ENCODE data around the gene PTN. TPM values are rescaled to one million over a fixed set of nuclear protein-coding genes. Genes with fewer than 3 reads are reported as not detected.

PTN gene, protein sequence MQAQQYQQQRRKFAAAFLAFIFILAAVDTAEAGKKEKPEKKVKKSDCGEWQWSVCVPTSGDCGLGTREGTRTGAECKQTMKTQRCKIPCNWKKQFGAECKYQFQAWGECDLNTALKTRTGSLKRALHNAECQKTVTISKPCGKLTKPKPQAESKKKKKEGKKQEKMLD
- 1.9 and 2.3 TPM in 2 replicates for total RNA-seq

DNA sequence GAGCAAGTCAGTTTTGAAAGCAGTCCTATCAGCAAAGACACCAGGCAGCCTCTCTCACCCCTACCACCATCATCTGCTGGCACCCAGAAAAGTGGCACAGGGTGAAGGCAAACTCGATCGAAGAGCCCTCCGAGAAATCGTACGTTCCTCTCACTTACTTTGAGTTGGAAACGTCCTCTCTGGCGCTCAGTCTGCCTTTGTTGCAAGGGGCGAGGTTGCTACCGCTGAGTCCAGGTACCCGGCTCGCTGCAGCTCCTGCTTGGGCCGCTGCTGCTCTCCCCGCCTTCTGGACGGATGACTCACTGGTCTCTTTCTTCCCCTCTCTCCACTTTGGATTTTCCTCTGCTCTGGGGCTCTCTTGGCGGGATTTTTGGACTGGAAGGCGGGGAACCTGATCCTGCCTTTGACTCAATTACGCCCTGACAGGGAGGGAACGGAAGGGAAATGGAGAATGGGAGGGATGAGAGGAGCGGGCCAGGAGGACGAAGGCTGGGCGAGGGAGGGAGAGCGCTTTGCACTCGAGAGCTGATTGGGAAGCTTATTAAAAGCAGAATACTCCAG is at the start of gene PTN:
Gene PTN (minus strand): TSS at position 453 of the 561 bp plus-strand sequence. CDS start 88,760 bp downstream, outside the sequence.
- DNase-seq (ENCODE audit: extremely low read depth, low read depth, low spot score), result no peak

- DNase-seq (ENCODE audit: extremely low read depth, low read depth, low spot score), result no peak
These were observed 46.5 kb upstream of the PTN start for GRCh38 chr7:137390076-137390475.

- no peak for DNase-seq (ENCODE audit: extremely low read depth, low read depth, low spot score)
These were observed 45.4 kb upstream of the PTN start for GRCh38 chr7:137388916-137389315.

DNA sequence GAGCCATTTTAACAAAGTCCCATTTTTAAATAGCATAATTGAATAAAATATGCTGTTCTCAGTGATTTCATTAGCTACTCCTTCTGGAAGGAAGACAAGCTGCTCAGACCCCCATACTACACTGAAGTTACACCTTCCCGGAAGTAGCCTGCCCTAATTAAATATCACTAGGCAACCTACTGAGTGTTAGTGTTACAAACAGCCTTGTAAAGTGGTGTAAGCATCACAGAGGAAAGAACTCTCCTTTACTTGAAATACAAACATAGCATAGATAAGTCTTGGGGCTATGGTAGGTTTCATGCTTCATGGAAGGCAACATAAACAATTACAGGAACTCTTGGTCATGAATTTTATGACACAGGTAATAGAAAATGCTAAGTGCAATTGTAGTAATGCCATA is 43.4 kb upstream of the PTN start:
- DNase-seq (ENCODE audit: extremely low read depth, low read depth, low spot score), result no peak

- no peak for DNase-seq (ENCODE audit: extremely low read depth, low read depth, low spot score)
These were observed 37.5 kb upstream of the PTN start for GRCh38 chr7:137381045-137381444.

DNA sequence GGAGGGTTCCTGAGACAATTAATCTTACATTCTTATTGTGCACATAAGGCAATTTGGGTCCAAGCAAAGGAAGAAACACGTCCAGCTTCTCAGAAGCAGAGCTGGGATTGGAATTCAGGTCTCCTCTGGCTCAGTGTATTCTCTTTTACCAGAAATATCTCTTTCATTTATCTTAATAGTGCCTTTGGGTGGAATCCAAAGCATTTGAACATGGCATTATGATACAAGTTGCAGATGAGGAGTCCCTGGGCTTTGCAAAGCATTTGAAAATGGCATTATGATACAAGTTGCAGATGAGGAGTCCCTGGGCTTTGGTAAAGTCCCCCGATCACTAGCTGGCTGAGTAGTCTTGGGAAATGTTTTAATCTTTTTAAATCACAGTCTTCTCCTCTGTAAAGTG is 30.0 kb upstream of the PTN start:
- DNase-seq (ENCODE audit: extremely low read depth, low read depth, low spot score), result no peak

GRCh38 chr7:137371616-137372015 is 28.1 kb upstream of the PTN start:
- no peak for DNase-seq (ENCODE audit: extremely low read depth, low read depth, low spot score)

GRCh38 chr7:137366995-137367394 is 23.5 kb upstream of the PTN start:
- no peak for DNase-seq (ENCODE audit: extremely low read depth, low read depth, low spot score)

- no peak for DNase-seq (ENCODE audit: extremely low read depth, low read depth, low spot score)
These were observed 20.1 kb upstream of the PTN start for GRCh38 chr7:137363683-137364082.

- no peak for DNase-seq (ENCODE audit: extremely low read depth, low read depth, low spot score)
These were observed 16.6 kb upstream of the PTN start for GRCh38 chr7:137360087-137360679.

- DNase-seq (ENCODE audit: extremely low read depth, low read depth, low spot score), result no peak
These were observed 11.4 kb upstream of the PTN start for GRCh38 chr7:137354961-137355360.

GRCh38 chr7:137354396-137354795 is 10.9 kb upstream of the PTN start:
- DNase-seq (ENCODE audit: extremely low read depth, low read depth, low spot score), result no peak

- DNase-seq (ENCODE audit: extremely low read depth, low read depth, low spot score), result no peak
These were observed 8.4 kb upstream of the PTN start for GRCh38 chr7:137351941-137352340.

- DNase-seq (ENCODE audit: extremely low read depth, low read depth, low spot score), result no peak
These were observed 2.4 kb upstream of the PTN start for GRCh38 chr7:137345799-137346449.

- DNase-seq (ENCODE audit: extremely low read depth, low read depth, low spot score), result no peak
These were observed 688 bp downstream of the PTN start for GRCh38 chr7:137342828-137343261.

DNA sequence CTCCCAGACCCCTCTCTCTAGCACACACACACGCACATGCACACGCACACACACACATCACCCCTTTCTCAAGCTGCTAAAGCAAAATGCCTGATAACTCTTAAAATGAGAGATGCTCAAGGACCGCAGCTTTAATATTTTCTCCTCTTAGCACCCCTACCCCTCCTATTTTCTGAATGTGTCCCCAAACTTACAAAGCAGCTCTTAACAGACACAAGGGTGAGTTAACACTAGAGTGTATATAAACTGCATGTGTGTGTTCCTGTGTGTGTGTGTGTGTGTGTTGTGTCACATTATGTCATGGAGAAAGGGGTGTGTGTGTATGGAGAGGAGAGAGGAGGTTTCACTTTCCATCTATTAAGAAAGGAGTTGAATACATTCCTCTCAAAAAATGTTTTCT is 1.3 kb downstream of the PTN start:
- no peak for DNase-seq (ENCODE audit: extremely low read depth, low read depth, low spot score)

DNA sequence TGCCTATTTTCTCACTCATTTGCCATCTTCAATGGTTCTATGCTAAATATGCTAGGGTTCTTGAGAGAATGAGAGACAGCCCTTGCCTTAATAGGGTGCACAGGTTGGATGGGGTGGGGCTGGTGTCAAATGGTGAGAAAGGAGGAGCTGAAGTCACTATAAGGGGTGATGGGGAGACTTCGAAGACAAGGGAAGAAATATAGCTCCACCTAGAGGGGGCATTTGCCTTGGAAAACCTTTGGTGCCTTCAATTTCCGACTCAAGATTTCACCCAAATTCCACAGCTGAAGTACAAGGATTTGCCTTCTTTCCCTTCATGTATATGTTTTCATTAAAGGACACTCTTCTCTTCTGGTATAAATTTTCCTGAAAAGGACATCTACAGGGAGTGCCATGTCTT is 5.6 kb downstream of the PTN start:
- no peak for DNase-seq (ENCODE audit: extremely low read depth, low read depth, low spot score)

GRCh38 chr7:137335814-137336213 is 7.7 kb downstream of the PTN start:
- DNase-seq (ENCODE audit: extremely low read depth, low read depth, low spot score), result no peak

DNA sequence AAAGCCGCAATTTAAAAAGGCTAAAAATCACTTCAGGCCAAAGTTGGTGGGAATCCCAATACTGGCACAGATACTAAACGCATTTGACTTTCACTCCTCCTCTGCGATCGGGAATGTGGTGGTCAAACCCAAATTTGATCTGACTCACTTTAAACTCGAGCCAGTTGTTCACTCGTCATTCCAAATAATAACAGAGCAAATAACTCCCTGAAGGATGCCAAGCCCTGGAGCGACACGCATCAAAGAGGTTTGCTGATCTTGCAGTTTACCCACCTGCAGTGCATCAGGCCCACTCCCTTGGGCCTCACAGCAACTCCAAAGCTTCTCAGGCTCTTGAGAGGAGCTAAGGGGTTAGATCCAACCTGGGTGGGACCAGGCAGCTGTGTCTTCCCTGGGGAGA is 12.2 kb downstream of the PTN start:
- no peak for DNase-seq (ENCODE audit: extremely low read depth, low read depth, low spot score)

DNA sequence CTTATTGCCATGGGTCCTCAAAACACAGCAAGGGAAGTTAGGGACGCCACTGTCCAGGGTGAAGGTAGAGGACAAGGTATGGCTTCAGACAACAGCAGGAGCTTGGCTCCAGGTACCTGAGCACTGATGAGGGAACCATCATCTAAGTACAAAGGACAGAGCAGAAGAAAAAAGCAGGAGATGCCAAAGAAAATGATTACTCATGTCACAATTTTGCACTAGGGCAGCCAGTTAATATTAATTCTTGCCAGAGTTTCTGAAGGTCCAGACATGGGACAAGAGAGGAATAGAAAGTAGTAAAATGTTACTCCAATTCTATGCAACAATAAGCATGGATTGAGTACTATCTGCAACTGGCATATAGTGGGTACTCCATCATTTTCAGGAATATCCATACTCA is 14.1 kb downstream of the PTN start:
- DNase-seq (ENCODE audit: extremely low read depth, low read depth, low spot score), result no peak

DNA sequence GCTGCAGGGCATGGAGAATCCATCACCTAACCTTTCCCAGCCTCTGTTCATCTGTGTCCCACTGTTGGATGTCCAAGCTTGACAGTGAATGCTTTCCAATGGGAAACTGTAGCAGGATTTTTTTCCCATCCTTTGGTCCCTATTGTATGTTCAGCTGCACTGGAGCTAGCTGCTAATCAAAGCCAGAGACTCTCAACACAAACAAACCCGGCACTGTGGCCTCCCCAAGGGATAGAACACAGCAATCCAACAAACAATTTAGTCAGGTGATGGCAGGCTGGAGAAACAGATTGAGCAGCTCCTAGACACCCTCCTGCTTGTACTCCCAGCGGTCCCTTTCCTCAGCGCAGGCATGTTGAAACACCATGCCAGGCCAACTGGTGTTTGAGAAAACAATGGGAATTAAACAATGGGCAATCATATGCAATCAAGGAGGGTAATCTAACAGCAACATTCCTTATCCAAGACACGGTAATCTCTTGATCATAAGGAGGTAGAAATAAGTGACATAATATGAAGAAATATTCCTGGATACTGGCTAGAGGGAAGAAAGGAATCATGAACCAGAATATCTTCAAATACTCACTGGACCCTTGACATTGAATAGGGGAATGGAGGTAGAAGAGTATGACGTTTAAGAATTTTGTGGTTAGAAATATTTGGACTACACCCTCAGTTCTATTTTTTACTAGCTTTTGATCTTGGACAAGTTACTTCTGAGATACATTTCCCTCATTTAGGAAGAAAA is 15.0 kb downstream of the PTN start:
- no peak for DNase-seq (ENCODE audit: extremely low read depth, low read depth, low spot score)

All from glomerular endothelial cell (primary cell).